ENCODE measurements around the gene ITGAL. TPM values are rescaled to one million over a fixed set of nuclear protein-coding genes. Genes with fewer than 3 reads are reported as not detected.

The ITGAL gene
- total RNA-seq, 4 donors from 2014 or later: 1.3 to 16.5 (median 4.1) TPM

- TF ChIP-seq CTCF (IDR thresholded peaks at IDR 0.05; ENCODE audit: low read depth): no peak
Observed at GRCh38 chr16:30535106-30535776, 62.7 kb downstream of the ITGAL start.

GRCh38 chr16:30535777-30536190 is 63.2 kb downstream of the ITGAL start:
- TF ChIP-seq CTCF (IDR thresholded peaks at IDR 0.05; ENCODE audit: low read depth): no peak

GRCh38 chr16:30539000-30539964 is 66.7 kb downstream of the ITGAL start:
- TF ChIP-seq CTCF (IDR thresholded peaks at IDR 0.05; ENCODE audit: low read depth): no peak

GRCh38 chr16:30541502-30542329 is 69.2 kb downstream of the ITGAL start:
- no peak for TF ChIP-seq CTCF (IDR thresholded peaks at IDR 0.05; ENCODE audit: low read depth)

- TF ChIP-seq CTCF (IDR thresholded peaks at IDR 0.05; ENCODE audit: low read depth): no peak
Observed at GRCh38 chr16:30543067-30543466, 70.5 kb downstream of the ITGAL start.

GRCh38 chr16:30546115-30546514 is 73.6 kb downstream of the ITGAL start:
- no peak for TF ChIP-seq CTCF (IDR thresholded peaks at IDR 0.05; ENCODE audit: low read depth)

Measured in subcutaneous adipose tissue (tissue), 4 donors.